Activated T-cell treated with anti-CD3 and anti-CD28 coated beads, Interleukin-2, amount 50 U/mL, for 24 hours (primary cell): ENCODE measurements around the gene CASP2.

Experiments
- DNase-seq: peaks from one replicate; pipeline ENCODE4 v3.0.0-alpha.2; 2020
- H3K27ac Mint-ChIP-seq: 2 replicates; pipeline ENCODE4 v1.8.0; 2020; ENCODE audit warnings: mild to moderate bottlenecking, mixed read lengths
- H3K27me3 Mint-ChIP-seq: 2 replicates; pipeline ENCODE4 v1.8.0; 2020; ENCODE audit warnings: mixed read lengths
- H3K36me3 Mint-ChIP-seq: 2 replicates; pipeline ENCODE4 v1.8.0; 2020; ENCODE audit warnings: low read depth, mixed read lengths
- H3K4me1 Mint-ChIP-seq: 2 replicates; pipeline ENCODE4 v1.8.0; 2020; ENCODE audit warnings: low read depth, mixed read lengths
- H3K4me3 Mint-ChIP-seq: 2 replicates; pipeline ENCODE4 v1.8.0; 2020; ENCODE audit warnings: mild to moderate bottlenecking, moderate library complexity, mixed read lengths
- H3K9me3 Mint-ChIP-seq: 2 replicates; pipeline ENCODE4 v1.8.0; 2020; ENCODE audit warnings: mixed read lengths

The CASP2 gene

GRCh38 chr7:143296686-143297085 lies 8.5 kb downstream of the CASP2 start:
- Mint-ChIP-seq H3K36me3 (peaks cover 96% of the 10 kb centered on the region), H3K27ac (peak overlapping the region; percentile 65), H3K4me3 (no peak overlapping the region), H3K9me3 (no peaks in the 10 kb centered on the region), H3K27me3 (no peaks in the 10 kb centered on the region), H3K4me1 (peaks cover 60% of the 10 kb centered on the region)
- DNase-seq: no peak

GRCh38 chr7:143299346-143299745 lies 11.2 kb downstream of the CASP2 start:
- DNase-seq: no peak
- Mint-ChIP-seq H3K36me3 (peaks cover 94% of the 10 kb centered on the region), H3K4me3 (no peak overlapping the region), H3K27me3 (no peaks in the 10 kb centered on the region), H3K27ac (peak overlapping the region; percentile 74), H3K4me1 (peaks cover 50% of the 10 kb centered on the region), H3K9me3 (no peaks in the 10 kb centered on the region)

GRCh38 chr7:143299840-143300239 lies 11.7 kb downstream of the CASP2 start:
- H3K4me1 Mint-ChIP-seq: peaks cover 49% of the 10 kb centered on the region
- H3K9me3 Mint-ChIP-seq: no peaks in the 10 kb centered on the region
- H3K4me3 Mint-ChIP-seq: no peak overlapping the region
- H3K36me3 Mint-ChIP-seq: peaks cover 94% of the 10 kb centered on the region
- H3K27me3 Mint-ChIP-seq: no peaks in the 10 kb centered on the region
- DNase-seq: peak; percentile 65
- H3K27ac Mint-ChIP-seq: peak overlapping the region; percentile 74

- Mint-ChIP-seq H3K4me1 (peaks cover 46% of the 10 kb centered on the region), H3K9me3 (no peaks in the 10 kb centered on the region), H3K4me3 (no peak overlapping the region), H3K27me3 (no peaks in the 10 kb centered on the region), H3K36me3 (peaks cover 94% of the 10 kb centered on the region), H3K27ac (peak overlapping the region; percentile 39)
- no peak for DNase-seq
These were observed 13.1 kb downstream of the CASP2 start for GRCh38 chr7:143300959-143301935.

GRCh38 chr7:143303733-143304132 lies 15.6 kb downstream of the CASP2 start:
- peaks cover 49% of the 10 kb centered on the region for H3K4me1 Mint-ChIP-seq
- no peaks in the 10 kb centered on the region for H3K27me3 Mint-ChIP-seq
- H3K9me3 Mint-ChIP-seq: no peaks in the 10 kb centered on the region
- peak overlapping the region; percentile 48 for H3K27ac Mint-ChIP-seq
- H3K4me3 Mint-ChIP-seq: no peak overlapping the region
- H3K36me3 Mint-ChIP-seq: peaks cover 97% of the 10 kb centered on the region
- no peak for DNase-seq

GRCh38 chr7:143304938-143305337 lies 16.8 kb downstream of the CASP2 start:
- peaks cover 45% of the 10 kb centered on the region for H3K4me1 Mint-ChIP-seq

GRCh38 chr7:143305423-143306070 lies 17.4 kb downstream of the CASP2 start:
- Mint-ChIP-seq H3K4me1 (peaks cover 48% of the 10 kb centered on the region), H3K27me3 (no peaks in the 10 kb centered on the region), H3K9me3 (no peaks in the 10 kb centered on the region), H3K4me3 (no peak overlapping the region), H3K27ac (peak overlapping the region; percentile 13), H3K36me3 (peaks cover 95% of the 10 kb centered on the region)
- peak; percentile 76 for DNase-seq

More at GRCh38 chr7:143304938-143305337, 16.8 kb downstream of the CASP2 start:
- peaks cover 97% of the 10 kb centered on the region for H3K36me3 Mint-ChIP-seq
- H3K4me3 Mint-ChIP-seq: no peak overlapping the region
- H3K27me3 Mint-ChIP-seq: no peaks in the 10 kb centered on the region
- H3K27ac Mint-ChIP-seq: peak overlapping the region; percentile 13
- H3K9me3 Mint-ChIP-seq: no peaks in the 10 kb centered on the region
- DNase-seq: no peak

- H3K27ac Mint-ChIP-seq: peak overlapping the region; percentile 47
- no peak for DNase-seq
- peaks cover 54% of the 10 kb centered on the region for H3K4me1 Mint-ChIP-seq
- peaks cover 67% of the 10 kb centered on the region for H3K36me3 Mint-ChIP-seq
- H3K9me3 Mint-ChIP-seq: no peaks in the 10 kb centered on the region
- no peak overlapping the region for H3K4me3 Mint-ChIP-seq
- H3K27me3 Mint-ChIP-seq: no peaks in the 10 kb centered on the region
These were observed 20.5 kb downstream of the CASP2 start for GRCh38 chr7:143308632-143309031.

GRCh38 chr7:143314127-143314526 lies 26.0 kb downstream of the CASP2 start:
- DNase-seq: no peak
- Mint-ChIP-seq H3K9me3 (no peaks in the 10 kb centered on the region), H3K27ac (no peak overlapping the region), H3K27me3 (no peaks in the 10 kb centered on the region), H3K4me3 (no peak overlapping the region), H3K4me1 (peaks cover 18% of the 10 kb centered on the region), H3K36me3 (peaks cover 12% of the 10 kb centered on the region)

- Mint-ChIP-seq H3K27me3 (no peaks in the 10 kb centered on the region), H3K4me1 (peaks cover 7% of the 10 kb centered on the region), H3K27ac (no peak within 1 kb of the TSS), H3K4me3 (no peak within 1 kb of the TSS), H3K36me3 (no peaks in the 10 kb centered on the region), H3K9me3 (no peaks in the 10 kb centered on the region)
- DNase-seq: no peak
These were observed 27.6 kb downstream of the CASP2 start, which contains the start of gene CLCN1 for GRCh38 chr7:143315776-143316175. TSS of gene CLCN1 (plus strand) at chr7:143316111. CDS start at chr7:143316213, 102 bp downstream.

GRCh38 chr7:143316492-143316891 lies 28.3 kb downstream of the CASP2 start:
- no peak overlapping the region for H3K27ac Mint-ChIP-seq
- DNase-seq: no peak
- H3K27me3 Mint-ChIP-seq: no peaks in the 10 kb centered on the region
- no peaks in the 10 kb centered on the region for H3K36me3 Mint-ChIP-seq
- no peak overlapping the region for H3K4me3 Mint-ChIP-seq
- H3K9me3 Mint-ChIP-seq: no peaks in the 10 kb centered on the region
- H3K4me1 Mint-ChIP-seq: peaks cover 3% of the 10 kb centered on the region

- H3K27me3 Mint-ChIP-seq: no peaks in the 10 kb centered on the region
- no peaks in the 10 kb centered on the region for H3K4me1 Mint-ChIP-seq
- no peak for DNase-seq
- no peaks in the 10 kb centered on the region for H3K9me3 Mint-ChIP-seq
- peak overlapping the region; percentile 2 for H3K27ac Mint-ChIP-seq
- H3K4me3 Mint-ChIP-seq: no peak overlapping the region
- H3K36me3 Mint-ChIP-seq: no peaks in the 10 kb centered on the region
These were observed 30.5 kb downstream of the CASP2 start for GRCh38 chr7:143318661-143319060.

GRCh38 chr7:143320620-143321019 lies 32.5 kb downstream of the CASP2 start:
- H3K4me1 Mint-ChIP-seq: peaks cover 5% of the 10 kb centered on the region
- no peak overlapping the region for H3K4me3 Mint-ChIP-seq
- H3K27ac Mint-ChIP-seq: no peak overlapping the region
- no peaks in the 10 kb centered on the region for H3K36me3 Mint-ChIP-seq
- H3K27me3 Mint-ChIP-seq: no peaks in the 10 kb centered on the region
- no peak for DNase-seq
- H3K9me3 Mint-ChIP-seq: no peaks in the 10 kb centered on the region

GRCh38 chr7:143321242-143321641 lies 33.1 kb downstream of the CASP2 start:
- H3K27ac Mint-ChIP-seq: no peak overlapping the region
- H3K4me3 Mint-ChIP-seq: no peak overlapping the region
- H3K27me3 Mint-ChIP-seq: no peaks in the 10 kb centered on the region
- H3K9me3 Mint-ChIP-seq: no peaks in the 10 kb centered on the region
- no peaks in the 10 kb centered on the region for H3K36me3 Mint-ChIP-seq
- no peak for DNase-seq
- H3K4me1 Mint-ChIP-seq: peaks cover 7% of the 10 kb centered on the region

- peaks cover 7% of the 10 kb centered on the region for H3K4me1 Mint-ChIP-seq
- H3K4me3 Mint-ChIP-seq: no peak overlapping the region
- no peaks in the 10 kb centered on the region for H3K27me3 Mint-ChIP-seq
- no peak for DNase-seq
- no peaks in the 10 kb centered on the region for H3K9me3 Mint-ChIP-seq
- no peak overlapping the region for H3K27ac Mint-ChIP-seq
- H3K36me3 Mint-ChIP-seq: no peaks in the 10 kb centered on the region
These were observed 33.6 kb downstream of the CASP2 start for GRCh38 chr7:143321734-143322133.
